Activated CD4-positive, alpha-beta T cell treated with anti-CD3 and anti-CD28 coated beads, Interleukin-2, amount 50 U/mL, for 48 hours (primary cell): Measurements from ENCODE around the gene GAGE12J.
"Not testable (repeated sequence)": the region's sequence is repeated elsewhere in the genome, so short reads cannot be mapped to it uniquely, and the experiment has no call there.

ENCODE experiments used
- DNase-seq, 2 experiments: peaks; one replicate each; pipeline ENCODE4 v3.0.0-alpha.2; 2020

The GAGE12J gene

DNA sequence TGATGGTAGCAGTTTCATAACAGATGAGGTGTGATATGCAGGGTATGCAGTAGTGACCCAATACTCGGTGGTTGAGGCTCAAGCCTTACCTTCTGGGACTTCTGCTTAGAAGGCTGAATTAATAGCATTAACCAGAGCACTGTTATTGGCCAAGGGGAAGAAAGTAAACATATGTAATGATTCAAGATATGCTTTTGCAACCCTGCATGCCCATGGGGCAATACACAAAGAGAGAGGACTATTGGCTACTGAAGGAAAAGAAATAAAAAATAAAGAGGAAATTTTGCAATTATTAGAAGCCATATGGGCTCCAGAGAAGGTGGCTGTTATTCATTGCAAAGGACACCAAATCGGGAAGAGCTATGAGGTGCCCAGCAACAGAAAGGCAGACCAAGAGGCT, 9.7 kb upstream of the GAGE12J start:
- DNase-seq: no peak

DNA sequence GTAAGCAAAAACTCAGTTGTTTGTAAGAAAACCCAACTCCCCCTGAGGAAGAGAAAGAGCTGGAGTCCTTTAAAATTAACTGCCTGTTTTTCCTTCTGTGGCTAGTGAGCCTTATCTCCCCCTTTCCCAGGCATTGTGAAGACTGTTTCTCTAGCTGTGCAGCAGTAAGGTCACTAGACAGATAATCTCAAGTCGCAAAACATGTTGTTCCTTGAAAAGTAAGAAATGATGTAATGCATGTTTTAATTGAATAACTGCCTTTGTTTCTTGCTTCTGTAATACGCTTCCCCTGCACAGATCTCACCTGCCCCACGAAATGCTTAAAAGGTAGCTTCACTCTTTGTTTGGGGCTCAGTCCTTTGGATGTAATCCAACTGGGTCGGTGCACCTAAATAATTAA, 5.8 kb upstream of the GAGE12J start:
- no peak for DNase-seq

DNA sequence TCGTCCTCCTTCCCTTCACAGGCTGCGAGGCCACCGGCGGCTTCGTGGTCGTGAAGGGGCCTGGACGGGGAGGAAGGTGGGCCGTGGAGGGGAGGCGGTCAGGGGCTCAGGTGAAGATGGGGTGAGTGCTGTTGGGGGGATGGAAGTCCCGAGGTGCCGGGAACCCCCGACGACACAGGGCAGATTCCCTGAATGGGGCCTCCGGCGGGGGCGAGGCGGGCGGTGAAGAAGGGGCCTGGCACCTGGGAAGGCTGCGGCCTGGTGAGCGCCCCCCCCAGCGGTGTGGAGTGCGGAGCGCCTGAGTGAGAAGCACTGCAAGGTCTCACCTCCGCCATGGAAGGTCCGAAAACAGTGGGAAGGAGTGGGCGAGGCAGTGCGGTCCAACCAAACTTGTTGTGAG, 429 bp downstream of the GAGE12J start:
- DNase-seq: not testable (repeated sequence)

DNA sequence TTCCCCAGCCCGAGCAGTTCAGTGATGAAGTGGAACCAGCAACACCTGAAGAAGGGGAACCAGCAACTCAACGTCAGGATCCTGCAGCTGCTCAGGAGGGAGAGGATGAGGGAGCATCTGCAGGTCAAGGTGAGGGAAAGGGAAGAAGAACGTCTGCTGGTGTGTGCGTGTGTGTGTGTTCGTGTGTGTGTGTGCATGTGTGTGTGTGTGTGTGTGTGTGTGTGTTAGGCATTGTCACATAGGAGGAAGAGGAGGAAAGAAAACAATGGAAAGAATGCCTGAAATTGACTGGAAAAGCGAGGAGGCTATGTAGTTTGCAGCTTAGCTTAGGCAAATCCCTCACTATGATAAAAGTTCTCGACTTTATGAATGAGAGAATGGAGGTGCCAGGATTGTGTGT, 1.9 kb downstream of the GAGE12J start:
- not testable (repeated sequence) for DNase-seq

DNA sequence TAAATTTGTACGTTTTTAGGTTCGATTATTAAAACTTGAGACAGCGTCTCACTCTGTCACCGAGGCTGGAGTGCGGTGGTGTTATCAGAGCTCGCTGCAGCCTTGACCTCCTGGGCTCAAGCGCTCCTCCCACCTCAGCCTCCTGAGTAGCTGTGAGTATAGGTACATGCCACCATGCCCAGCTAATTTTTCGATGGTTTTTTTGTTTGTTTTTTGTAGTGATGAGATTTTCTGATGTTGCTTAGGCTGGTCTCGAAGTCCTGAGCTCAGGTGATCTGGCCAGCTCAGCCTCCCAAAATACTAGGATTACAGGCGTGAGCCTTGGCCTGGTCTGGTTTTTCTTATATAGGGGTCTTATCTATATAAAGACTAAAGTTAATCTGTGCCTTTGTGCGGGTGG, 8.6 kb downstream of the GAGE12J start:
- not testable (repeated sequence) for DNase-seq

DNA sequence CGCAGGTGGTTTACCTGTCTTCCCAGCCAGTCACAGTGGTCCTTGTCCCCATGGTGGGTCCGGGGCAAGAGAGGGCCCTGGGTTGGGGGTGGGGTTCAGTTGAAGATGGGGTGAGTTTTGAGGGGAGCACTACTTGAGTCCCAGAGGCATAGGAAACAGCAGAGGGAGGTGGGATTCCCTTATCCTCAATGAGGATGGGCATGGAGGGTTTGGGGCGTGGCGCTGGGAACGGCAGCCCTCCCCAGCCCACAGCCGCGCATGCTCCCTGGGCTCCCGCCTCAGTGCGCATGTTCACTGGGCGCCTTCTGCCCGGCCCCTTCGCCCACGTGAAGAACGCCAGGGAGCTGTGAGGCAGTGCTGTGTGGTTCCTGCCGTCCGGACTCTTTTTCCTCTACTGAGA, 9.4 kb downstream of the GAGE12J start, which contains the start of gene GAGE13:
Gene GAGE13 (plus strand): TSS at position 301 of the 400 bp plus-strand sequence. CDS start 1,156 bp downstream, outside the sequence.
- not testable (repeated sequence) for DNase-seq

DNA sequence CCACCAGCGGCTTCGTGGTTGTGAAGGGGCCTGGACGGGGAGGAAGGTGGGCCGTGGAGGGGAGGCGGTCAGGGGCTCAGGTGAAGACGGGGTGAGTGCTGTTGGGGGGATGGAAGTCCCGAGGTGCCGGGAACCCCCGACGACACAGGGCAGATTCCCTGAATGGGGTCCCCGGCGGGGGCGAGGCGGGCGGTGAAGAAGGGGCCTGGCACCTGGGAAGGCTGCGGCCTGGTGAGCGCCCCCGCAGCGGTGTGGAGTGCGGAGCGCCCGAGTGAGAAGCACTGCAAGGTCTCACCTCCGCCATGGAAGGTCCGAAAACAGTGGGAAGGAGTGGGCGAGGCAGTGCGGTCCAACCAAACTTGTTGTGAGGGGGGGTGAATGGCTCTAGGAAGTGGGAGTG, 10.0 kb downstream of the GAGE12J start:
- DNase-seq: not testable (repeated sequence)

DNA sequence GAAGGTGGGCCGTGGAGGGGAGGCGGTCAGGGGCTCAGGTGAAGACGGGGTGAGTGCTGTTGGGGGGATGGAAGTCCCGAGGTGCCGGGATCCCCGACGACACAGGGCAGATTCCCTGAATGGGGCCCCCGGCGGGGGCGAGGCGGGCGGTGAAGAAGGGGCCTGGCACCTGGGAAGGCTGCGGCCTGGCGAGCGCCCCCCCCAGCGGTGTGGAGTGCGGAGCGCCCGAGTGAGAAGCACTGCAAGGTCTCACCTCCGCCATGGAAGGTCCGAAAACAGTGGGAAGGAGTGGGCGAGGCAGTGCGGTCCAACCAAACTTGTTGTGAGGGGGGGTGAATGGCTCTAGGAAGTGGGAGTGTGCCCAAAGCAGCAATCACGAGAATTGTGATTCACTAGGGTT, 19.6 kb downstream of the GAGE12J start:
- DNase-seq: not testable (repeated sequence)

DNA sequence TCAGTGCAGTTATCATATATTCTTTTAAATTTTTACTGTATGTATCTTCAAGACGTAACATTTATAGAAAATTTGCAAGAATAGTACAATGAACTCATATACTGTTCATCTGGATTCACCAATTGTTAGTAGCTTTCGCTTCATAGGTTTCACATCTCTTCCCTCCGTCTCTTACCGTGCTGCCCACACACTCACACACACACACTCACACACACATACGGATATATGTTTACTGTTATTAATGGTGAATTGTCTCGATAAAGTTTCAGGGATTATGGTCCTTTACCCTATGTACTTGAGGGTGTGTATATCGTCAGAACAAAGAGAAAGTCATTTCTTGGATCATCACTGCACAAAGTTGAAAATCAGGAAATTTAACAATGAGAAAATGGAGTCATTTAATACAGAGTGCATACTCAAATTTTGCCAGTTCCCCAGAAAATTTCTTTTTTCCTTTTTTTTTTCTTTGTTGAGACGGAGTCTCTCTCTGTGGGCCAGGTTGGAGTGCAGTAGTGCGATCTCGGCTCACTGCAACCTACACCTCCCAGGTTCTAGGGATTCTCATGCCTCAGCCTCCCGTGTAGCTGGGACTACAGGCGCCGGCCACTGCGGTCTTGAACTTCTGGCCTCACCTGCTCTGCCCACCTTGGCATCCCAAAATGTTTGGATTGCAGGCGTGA, 22.8 kb downstream of the GAGE12J start:
- not testable (repeated sequence) for DNase-seq

DNA sequence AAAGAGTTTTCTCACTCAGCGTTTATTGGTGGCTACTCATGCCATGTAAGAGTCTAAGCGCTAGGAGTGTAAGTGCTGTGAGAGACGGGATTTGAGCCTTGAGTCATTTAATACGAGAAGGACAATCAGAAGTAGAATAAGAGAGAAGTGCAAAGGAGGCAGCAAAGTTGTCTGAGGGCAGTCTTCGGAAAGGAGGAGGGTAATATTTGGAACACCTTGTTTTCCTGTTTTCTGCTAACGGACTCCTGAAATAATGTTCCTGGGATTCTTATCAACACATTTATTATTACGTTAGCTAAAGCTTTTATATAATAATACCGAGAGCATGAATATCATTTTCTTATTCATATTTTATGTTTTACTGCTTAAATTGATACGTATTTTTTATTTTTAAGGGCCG, 23.6 kb downstream of the GAGE12J start:
- not testable (repeated sequence) for DNase-seq

DNA sequence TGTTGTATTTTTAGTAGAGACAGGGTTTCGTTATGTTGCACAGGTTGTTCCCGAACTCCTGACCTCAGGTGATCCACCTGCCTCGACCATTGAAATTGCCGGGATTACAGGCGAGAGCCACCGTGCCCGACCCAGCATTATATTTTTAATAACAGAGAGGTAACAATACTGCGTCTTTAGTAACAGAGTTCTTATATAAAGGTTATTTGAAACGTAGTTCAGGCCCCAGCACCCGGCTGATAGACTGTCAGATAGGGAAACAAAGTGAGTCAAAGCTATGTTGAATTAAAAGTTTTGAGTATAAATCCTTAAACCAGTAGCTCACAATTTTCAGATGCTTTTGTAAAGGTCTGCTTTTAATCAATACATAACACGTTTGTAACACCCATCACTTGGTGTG, 24.3 kb downstream of the GAGE12J start:
- DNase-seq: not testable (repeated sequence)
